Keratinocyte (primary cell): ENCODE results near the gene NDUFS8.

Experiments
- EZH2 ChIP-seq: IDR thresholded peaks from one replicate; pipeline ENCODE4 v1.6.1; 2012; ENCODE audit warnings: inconsistent platforms, mild to moderate bottlenecking, low read length, moderate library complexity
- TF ChIP-seq, protein P1 (sequence below), 3 experiments: IDR thresholded peaks in 1 of 3; conservative IDR thresholded peaks in 1 of 3; optimal IDR thresholded peaks in 1 of 3; 2 replicates in 2 of 3; 3 replicates in 1 of 3; pipeline versions ENCODE3 to v1.5.1; 2011; ENCODE audit warnings: low read length in 3 of 3, mild to moderate bottlenecking in 3 of 3, moderate library complexity in 2 of 3, control low read depth in 1 of 3, inconsistent platforms in 1 of 3; ENCODE audit not compliant: insufficient read depth in 2 of 3; ENCODE audit errors: extremely low read depth in 1 of 3

DNA sequence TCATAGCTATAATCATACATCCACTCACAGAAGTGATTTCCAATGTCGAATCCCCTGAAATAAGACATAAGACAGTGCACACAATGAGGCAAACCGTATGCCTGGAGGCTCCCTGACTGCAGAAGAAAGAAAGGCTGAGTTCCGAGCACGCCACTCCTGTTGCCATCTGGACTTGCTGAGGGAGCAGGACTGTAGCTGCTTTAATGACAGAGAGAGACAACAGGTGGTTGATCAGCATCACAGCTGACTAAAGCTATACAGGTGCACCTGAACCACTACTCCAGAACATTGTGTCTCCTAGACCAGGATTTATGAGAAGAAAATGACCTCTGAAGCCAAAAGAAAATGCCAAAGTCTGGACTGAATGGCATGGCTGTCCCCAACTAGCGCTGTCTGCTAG is 35.4 kb downstream of the NDUFS8 start:
- TF ChIP-seq, protein P1, sequence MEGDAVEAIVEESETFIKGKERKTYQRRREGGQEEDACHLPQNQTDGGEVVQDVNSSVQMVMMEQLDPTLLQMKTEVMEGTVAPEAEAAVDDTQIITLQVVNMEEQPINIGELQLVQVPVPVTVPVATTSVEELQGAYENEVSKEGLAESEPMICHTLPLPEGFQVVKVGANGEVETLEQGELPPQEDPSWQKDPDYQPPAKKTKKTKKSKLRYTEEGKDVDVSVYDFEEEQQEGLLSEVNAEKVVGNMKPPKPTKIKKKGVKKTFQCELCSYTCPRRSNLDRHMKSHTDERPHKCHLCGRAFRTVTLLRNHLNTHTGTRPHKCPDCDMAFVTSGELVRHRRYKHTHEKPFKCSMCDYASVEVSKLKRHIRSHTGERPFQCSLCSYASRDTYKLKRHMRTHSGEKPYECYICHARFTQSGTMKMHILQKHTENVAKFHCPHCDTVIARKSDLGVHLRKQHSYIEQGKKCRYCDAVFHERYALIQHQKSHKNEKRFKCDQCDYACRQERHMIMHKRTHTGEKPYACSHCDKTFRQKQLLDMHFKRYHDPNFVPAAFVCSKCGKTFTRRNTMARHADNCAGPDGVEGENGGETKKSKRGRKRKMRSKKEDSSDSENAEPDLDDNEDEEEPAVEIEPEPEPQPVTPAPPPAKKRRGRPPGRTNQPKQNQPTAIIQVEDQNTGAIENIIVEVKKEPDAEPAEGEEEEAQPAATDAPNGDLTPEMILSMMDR (optimal IDR thresholded peaks at IDR 0.05 in 1 of 3, IDR thresholded peaks at IDR 0.05 in 1 of 3, conservative IDR thresholded peaks at IDR 0.05 in 1 of 3; ENCODE audit: extremely low read depth in 1 of 3, insufficient read depth in 2 of 3, low read length in 3 of 3) = no peak
- TF ChIP-seq EZH2 = no peak
